K562 (cell line): ENCODE results near the gene SLC38A2. TPM values are rescaled to one million over a fixed set of nuclear protein-coding genes. Genes with fewer than 3 reads are reported as not detected.

Source experiments
- ELF4 ChIP-seq: fragments of 450-650 bp; formaldehyde crosslinking; IDR thresholded peaks from 2 replicates; pipeline ENCODE4 v1.4.0; 2022; ENCODE audit warnings: missing genetic modification characterization
- GATAD2A ChIP-seq: fragments of 450-650 bp; IDR thresholded peaks from 2 replicates; pipeline ENCODE4 v1.6.1; 2017
- KDM5B ChIP-seq: fragments of 200-600 bp; sonication (generic); IDR thresholded peaks from 2 replicates; pipeline ENCODE4 v1.6.1; 2012; ENCODE audit warnings: low read depth, mild to moderate bottlenecking, moderate library complexity, low read length, control low read depth, inconsistent platforms; ENCODE audit not compliant: insufficient replicate concordance
- NFIC ChIP-seq: fragments of 450-650 bp; IDR thresholded peaks from 2 replicates; pipeline ENCODE4 v1.6.1; 2017; ENCODE audit warnings: mild to moderate bottlenecking, inconsistent platforms
- RBM34 ChIP-seq: fragments of 200-400 bp; formaldehyde crosslinking; IDR thresholded peaks from 2 replicates; pipeline ENCODE4 v1.6.1; 2018; ENCODE audit warnings: low read length, borderline replicate concordance; ENCODE audit not compliant: insufficient read depth
- TEAD2 ChIP-seq: fragments of 450-650 bp; IDR thresholded peaks from 2 replicates; pipeline ENCODE4 v1.6.1; 2016; ENCODE audit warnings: missing genetic modification characterization, control low read depth, missing compliant biosample characterization
- TRIM24 ChIP-seq, 2 experiments: fragments of 450-650 bp; IDR thresholded peaks; 2 replicates each; pipeline ENCODE4 v1.6.1; 2016
- ZFPM2 ChIP-seq: fragments of 250-450 bp; sonication (Bioruptor Pico); IDR thresholded peaks from 2 replicates; pipeline ENCODE4 v1.5.1; 2022; ENCODE audit warnings: mild to moderate bottlenecking
- ZNF3 ChIP-seq: fragments of 250-450 bp; sonication (Bioruptor Pico); IDR thresholded peaks from 2 replicates; pipeline ENCODE4 v1.5.0; 2021; ENCODE audit warnings: mild to moderate bottlenecking, moderate library complexity
- ZNF589 ChIP-seq: fragments of 200-800 bp; sonication (Bioruptor generic); IDR thresholded peaks from 2 replicates; pipeline ENCODE4 v1.6.1; 2016; ENCODE audit warnings: low read depth, missing genetic modification characterization, missing compliant biosample characterization
- ZNF644 ChIP-seq: fragments of 200-800 bp; sonication (Bioruptor generic); IDR thresholded peaks from 2 replicates; pipeline ENCODE4 v1.6.1; 2016; ENCODE audit warnings: low read depth, missing genetic modification characterization, missing compliant biosample characterization
- polyA plus RNA-seq, 8 experiments: library from polyadenylated mRNA; depleted of rRNA in 4 of 8; stranded (reverse) in 5 of 8; unstranded in 3 of 8; fragments of >200 nt; fragmentation: Nextera tagmentation in 2 of 8; fragmentation: Illumina TruSeq in 1 of 8; extraction: Ambion mirVana in 2 of 8; extraction: Trizol in 1 of 8; gene quantifications; 2 replicates each; pipeline versions ENCODE4 v1.2.1 to v1.2.3, GENCODE V29; 2011 to 2014; ENCODE audit warnings: inconsistent platforms in 1 of 8, missing spikeins in 1 of 8
- total RNA-seq, 7 experiments: library from RNA; depleted of rRNA in 6 of 7; stranded (reverse); fragments of >200 nt in 6 of 7; fragmentation: Illumina TruSeq in 2 of 7; extraction: Trizol in 2 of 7; gene quantifications; 2 replicates each; pipeline versions ENCODE4 v1.2.1 to v1.2.3, GENCODE V29; 2011 to 2021; ENCODE audit warnings: low replicate concordance in 1 of 7
- TF ChIP-seq, protein P1 (sequence below): sonication (generic); IDR thresholded peaks from 2 replicates; pipeline ENCODE4 v1.6.1; 2016
- TF ChIP-seq, protein P2 (sequence below), 3 experiments: fragments of 200-800 bp in 1 of 3; fragments of 250-450 bp in 1 of 3; fragments of 450-650 bp in 1 of 3; sonication (Bioruptor Pico) in 1 of 3; sonication (Bioruptor generic) in 1 of 3; formaldehyde crosslinking in 1 of 3; IDR thresholded peaks; 2 replicates each; pipeline versions ENCODE4 v1.6.1 to v1.8.0; 2016 to 2022; ENCODE audit warnings: mild to moderate bottlenecking in 2 of 3, missing genetic modification characterization in 2 of 3, missing compliant biosample characterization in 1 of 3, moderate library complexity in 1 of 3
- TF ChIP-seq, protein P3 (sequence below): fragments of 450-650 bp; IDR thresholded peaks from 2 replicates; pipeline ENCODE4 v1.6.1; 2018; ENCODE audit not compliant: partially characterized antibody
- TF ChIP-seq, protein P4 (sequence below): fragments of 250-450 bp; sonication (Bioruptor Pico); IDR thresholded peaks from 2 replicates; pipeline ENCODE4 v1.4.0; 2020
- TF ChIP-seq, protein P5 (sequence below): fragments of 250-450 bp; sonication (Bioruptor Pico); IDR thresholded peaks from 2 replicates; pipeline ENCODE4 v1.8.0; 2022; ENCODE audit warnings: inconsistent platforms, mild to moderate bottlenecking, moderate library complexity, borderline replicate concordance

SLC38A2 gene
- total and polyA plus RNA-seq, 9 of the 15 experiments (the other 6 are each of a cell fraction or from before 2014, with no cell fraction given), result 98.7 to 292 (median 143) TPM

DNA sequence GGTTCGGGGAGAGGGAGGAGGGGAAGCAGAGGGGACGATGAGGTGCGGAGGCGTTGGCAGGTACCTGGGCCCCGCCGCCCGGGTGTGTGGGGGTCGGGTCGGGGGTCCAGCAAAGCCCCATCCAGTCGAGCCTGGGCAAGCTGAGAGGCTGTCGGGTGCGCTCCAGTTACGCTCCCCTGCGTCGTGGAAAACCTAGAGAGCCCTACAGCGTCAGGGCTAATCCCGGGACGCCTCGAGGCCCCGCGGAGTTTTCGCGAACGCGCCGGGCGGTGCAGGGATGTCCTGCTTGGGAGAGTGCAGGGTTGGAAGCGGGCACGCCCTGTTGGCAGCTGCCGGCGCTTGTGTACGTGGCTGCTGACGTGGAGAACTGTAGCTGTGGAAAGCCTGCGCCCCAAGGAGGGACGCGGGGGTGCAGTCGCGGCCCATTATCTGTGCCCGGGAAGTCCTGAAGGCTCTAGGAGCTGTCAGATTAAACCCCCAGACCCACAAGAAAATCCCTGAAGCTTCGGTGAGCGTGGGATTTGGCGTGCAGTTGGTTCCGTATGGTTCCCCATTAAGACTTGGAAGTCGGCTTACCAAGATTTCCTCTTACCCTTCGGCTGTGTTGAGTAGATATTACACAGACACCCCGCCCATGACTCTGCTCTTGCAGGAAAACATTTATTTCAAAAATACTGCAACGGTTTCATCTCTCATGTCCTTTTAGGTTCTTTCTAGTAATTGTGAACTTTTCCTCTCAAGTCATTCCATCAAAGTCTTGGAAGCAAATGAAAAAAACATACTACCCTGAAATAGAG is 11.3 kb upstream of the SLC38A2 start (continued):
- TF ChIP-seq, protein P1, sequence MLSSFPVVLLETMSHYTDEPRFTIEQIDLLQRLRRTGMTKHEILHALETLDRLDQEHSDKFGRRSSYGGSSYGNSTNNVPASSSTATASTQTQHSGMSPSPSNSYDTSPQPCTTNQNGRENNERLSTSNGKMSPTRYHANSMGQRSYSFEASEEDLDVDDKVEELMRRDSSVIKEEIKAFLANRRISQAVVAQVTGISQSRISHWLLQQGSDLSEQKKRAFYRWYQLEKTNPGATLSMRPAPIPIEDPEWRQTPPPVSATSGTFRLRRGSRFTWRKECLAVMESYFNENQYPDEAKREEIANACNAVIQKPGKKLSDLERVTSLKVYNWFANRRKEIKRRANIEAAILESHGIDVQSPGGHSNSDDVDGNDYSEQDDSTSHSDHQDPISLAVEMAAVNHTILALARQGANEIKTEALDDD, result no peak
- TF ChIP-seq RBM34, result no peak
- TF ChIP-seq, protein P2, sequence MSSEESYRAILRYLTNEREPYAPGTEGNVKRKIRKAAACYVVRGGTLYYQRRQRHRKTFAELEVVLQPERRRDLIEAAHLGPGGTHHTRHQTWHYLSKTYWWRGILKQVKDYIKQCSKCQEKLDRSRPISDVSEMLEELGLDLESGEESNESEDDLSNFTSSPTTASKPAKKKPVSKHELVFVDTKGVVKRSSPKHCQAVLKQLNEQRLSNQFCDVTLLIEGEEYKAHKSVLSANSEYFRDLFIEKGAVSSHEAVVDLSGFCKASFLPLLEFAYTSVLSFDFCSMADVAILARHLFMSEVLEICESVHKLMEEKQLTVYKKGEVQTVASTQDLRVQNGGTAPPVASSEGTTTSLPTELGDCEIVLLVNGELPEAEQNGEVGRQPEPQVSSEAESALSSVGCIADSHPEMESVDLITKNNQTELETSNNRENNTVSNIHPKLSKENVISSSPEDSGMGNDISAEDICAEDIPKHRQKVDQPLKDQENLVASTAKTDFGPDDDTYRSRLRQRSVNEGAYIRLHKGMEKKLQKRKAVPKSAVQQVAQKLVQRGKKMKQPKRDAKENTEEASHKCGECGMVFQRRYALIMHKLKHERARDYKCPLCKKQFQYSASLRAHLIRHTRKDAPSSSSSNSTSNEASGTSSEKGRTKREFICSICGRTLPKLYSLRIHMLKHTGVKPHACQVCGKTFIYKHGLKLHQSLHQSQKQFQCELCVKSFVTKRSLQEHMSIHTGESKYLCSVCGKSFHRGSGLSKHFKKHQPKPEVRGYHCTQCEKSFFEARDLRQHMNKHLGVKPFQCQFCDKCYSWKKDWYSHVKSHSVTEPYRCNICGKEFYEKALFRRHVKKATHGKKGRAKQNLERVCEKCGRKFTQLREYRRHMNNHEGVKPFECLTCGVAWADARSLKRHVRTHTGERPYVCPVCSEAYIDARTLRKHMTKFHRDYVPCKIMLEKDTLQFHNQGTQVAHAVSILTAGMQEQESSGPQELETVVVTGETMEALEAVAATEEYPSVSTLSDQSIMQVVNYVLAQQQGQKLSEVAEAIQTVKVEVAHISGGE (CRISPR knock-in tag; IDR thresholded peaks at IDR 0.05), result no peak
- TF ChIP-seq, protein P3, sequence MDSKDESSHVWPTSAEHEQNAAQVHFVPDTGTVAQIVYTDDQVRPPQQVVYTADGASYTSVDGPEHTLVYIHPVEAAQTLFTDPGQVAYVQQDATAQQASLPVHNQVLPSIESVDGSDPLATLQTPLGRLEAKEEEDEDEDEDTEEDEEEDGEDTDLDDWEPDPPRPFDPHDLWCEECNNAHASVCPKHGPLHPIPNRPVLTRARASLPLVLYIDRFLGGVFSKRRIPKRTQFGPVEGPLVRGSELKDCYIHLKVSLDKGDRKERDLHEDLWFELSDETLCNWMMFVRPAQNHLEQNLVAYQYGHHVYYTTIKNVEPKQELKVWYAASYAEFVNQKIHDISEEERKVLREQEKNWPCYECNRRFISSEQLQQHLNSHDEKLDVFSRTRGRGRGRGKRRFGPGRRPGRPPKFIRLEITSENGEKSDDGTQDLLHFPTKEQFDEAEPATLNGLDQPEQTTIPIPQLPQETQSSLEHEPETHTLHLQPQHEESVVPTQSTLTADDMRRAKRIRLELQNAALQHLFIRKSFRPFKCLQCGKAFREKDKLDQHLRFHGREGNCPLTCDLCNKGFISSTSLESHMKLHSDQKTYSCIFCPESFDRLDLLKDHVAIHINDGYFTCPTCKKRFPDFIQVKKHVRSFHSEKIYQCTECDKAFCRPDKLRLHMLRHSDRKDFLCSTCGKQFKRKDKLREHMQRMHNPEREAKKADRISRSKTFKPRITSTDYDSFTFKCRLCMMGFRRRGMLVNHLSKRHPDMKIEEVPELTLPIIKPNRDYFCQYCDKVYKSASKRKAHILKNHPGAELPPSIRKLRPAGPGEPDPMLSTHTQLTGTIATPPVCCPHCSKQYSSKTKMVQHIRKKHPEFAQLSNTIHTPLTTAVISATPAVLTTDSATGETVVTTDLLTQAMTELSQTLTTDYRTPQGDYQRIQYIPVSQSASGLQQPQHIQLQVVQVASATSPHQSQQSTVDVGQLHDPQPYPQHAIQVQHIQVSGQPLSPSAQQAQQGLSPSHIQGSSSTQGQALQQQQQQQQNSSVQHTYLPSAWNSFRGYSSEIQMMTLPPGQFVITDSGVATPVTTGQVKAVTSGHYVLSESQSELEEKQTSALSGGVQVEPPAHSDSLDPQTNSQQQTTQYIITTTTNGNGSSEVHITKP, result peak; percentile 6
- no peak for TF ChIP-seq ZNF644 (tag)
- peak; percentile 58 for TF ChIP-seq KDM5B
- no peak; the same call in 1 of the 2 replicates for TF ChIP-seq ZNF589
- TF ChIP-seq, protein P4, sequence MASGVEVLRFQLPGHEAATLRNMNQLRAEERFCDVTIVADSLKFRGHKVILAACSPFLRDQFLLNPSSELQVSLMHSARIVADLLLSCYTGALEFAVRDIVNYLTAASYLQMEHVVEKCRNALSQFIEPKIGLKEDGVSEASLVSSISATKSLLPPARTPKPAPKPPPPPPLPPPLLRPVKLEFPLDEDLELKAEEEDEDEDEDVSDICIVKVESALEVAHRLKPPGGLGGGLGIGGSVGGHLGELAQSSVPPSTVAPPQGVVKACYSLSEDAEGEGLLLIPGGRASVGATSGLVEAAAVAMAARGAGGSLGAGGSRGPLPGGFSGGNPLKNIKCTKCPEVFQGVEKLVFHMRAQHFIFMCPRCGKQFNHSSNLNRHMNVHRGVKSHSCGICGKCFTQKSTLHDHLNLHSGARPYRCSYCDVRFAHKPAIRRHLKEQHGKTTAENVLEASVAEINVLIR (CRISPR knock-in tag), result peak; percentile 63; the same call in 1 of the 2 replicates
- 0 out of 2 replicates have a peak, but pooled peaks have one; percentile 8 for TF ChIP-seq ELF4
- no peak for TF ChIP-seq TRIM24 (IDR thresholded peaks at IDR 0.05)
- no peak for TF ChIP-seq TEAD2 (tag)
- peak; percentile 39; the same call in 1 of the 2 replicates for TF ChIP-seq NFIC
- TF ChIP-seq GATAD2A, result peak; percentile 30; the same call in 1 of the 2 replicates
- TF ChIP-seq, protein P5, sequence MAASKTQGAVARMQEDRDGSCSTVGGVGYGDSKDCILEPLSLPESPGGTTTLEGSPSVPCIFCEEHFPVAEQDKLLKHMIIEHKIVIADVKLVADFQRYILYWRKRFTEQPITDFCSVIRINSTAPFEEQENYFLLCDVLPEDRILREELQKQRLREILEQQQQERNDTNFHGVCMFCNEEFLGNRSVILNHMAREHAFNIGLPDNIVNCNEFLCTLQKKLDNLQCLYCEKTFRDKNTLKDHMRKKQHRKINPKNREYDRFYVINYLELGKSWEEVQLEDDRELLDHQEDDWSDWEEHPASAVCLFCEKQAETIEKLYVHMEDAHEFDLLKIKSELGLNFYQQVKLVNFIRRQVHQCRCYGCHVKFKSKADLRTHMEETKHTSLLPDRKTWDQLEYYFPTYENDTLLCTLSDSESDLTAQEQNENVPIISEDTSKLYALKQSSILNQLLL (CRISPR knock-in tag), result no peak
- TF ChIP-seq ZNF3 (CRISPR knock-in tag), result no peak
- TF ChIP-seq ZFPM2 (CRISPR knock-in tag), result no peak
